ENCODE data around the gene RANBP17. TPM values are rescaled to one million over a fixed set of nuclear protein-coding genes. Genes with fewer than 3 reads are reported as not detected.

The RANBP17 gene
- polyA plus RNA-seq, 1 of the 3 experiments (the other 2 are of a cell fraction) = 6.0 TPM

GRCh38 chr5:171315925-171316257 lies 454.1 kb downstream of the RANBP17 start:
- ChIA-PET POLR2A (interaction anchor here (0.7 kb wide), 1 partner anchor 9 kb away, joined by 3 read pairs; no protein-coding TSS in a partner anchor), CTCF (interaction anchor here (0.8 to 0.9 kb wide), 2 partner anchors 8 to 9 kb away, joined by 3 read pairs; no protein-coding TSS in a partner anchor)
- Histone ChIP-seq H3K9me2 (no peaks in the 10 kb centered on the region), H3F3A (replicated peaks; ENCODE audit: insufficient read depth) (no peaks in the 10 kb centered on the region), H3K9me3 (no peaks in the 10 kb centered on the region), H2AFZ (ENCODE audit: low read depth) (no peak overlapping the region), H3K79me2 (ENCODE audit: insufficient read depth) (peaks cover under 1% of the 10 kb centered on the region; the same call in 1 of the 2 replicates), H3K4me1 (ENCODE audit: control insufficient read depth in 1 of 2, insufficient read depth in 2 of 2, low read depth in 1 of 2, low read length in 1 of 2) (peaks cover 0 to 26% of the 10 kb centered on the region in 2 experiments; a peak in 1 of 4 replicates), H3K4me3 (ENCODE audit: low read depth in 2 of 2, low read length in 1 of 2) (no peak overlapping the region), H3K9ac (no peak overlapping the region), H3K27ac (ENCODE audit: low read depth in 2 of 2, low read length in 1 of 2) (no peak overlapping the region), H4K20me1 (ENCODE audit: insufficient read depth) (no peaks in the 10 kb centered on the region), H3K27me3 (ENCODE audit: insufficient read depth) (no peaks in the 10 kb centered on the region), H3K36me3 (replicated peaks in 1 of 2; ENCODE audit: control insufficient read depth in 1 of 2, insufficient read depth in 2 of 2, low read length in 1 of 2) (no peaks in the 10 kb centered on the region), H3K4me2 (no peak overlapping the region)
- no peak for TF ChIP-seq YY1 (IDR thresholded peaks at IDR 0.05; ENCODE audit: low read depth)
- TF ChIP-seq USF2 (IDR thresholded peaks at IDR 0.05; ENCODE audit: borderline replicate concordance, low read depth, low read length) = no peak
- no peak for TF ChIP-seq PBX3 (IDR thresholded peaks at IDR 0.05)
- no peak for TF ChIP-seq FOXM1 (IDR thresholded peaks at IDR 0.05; ENCODE audit: low read depth)
- TF ChIP-seq CHD2 (IDR thresholded peaks at IDR 0.05; ENCODE audit: low read length, partially characterized antibody) = no peak
- no peak for TF ChIP-seq ELF1 (IDR thresholded peaks at IDR 0.05)
- TF ChIP-seq REST (IDR thresholded peaks at IDR 0.05; ENCODE audit: low read depth, low read length) = no peak
- no peak for TF ChIP-seq POLR2AphosphoS5 (IDR thresholded peaks at IDR 0.05; ENCODE audit: low read depth, low read length)
- no peak for TF ChIP-seq SIN3A (IDR thresholded peaks at IDR 0.05; ENCODE audit: borderline replicate concordance, low read depth, low read length)
- no peak for TF ChIP-seq CTCF (IDR thresholded peaks at IDR 0.05)
- no peak for TF ChIP-seq EZH2phosphoT487 (IDR thresholded peaks at IDR 0.05; ENCODE audit: borderline replicate concordance, low read depth)
- TF ChIP-seq JUND (IDR thresholded peaks at IDR 0.05) = no peak
- no peak for TF ChIP-seq RAD21 (IDR thresholded peaks at IDR 0.05; ENCODE audit: low read length)
- no peak for TF ChIP-seq MAX (IDR thresholded peaks at IDR 0.05; ENCODE audit: low read depth)
- TF ChIP-seq NFIC (IDR thresholded peaks at IDR 0.05; ENCODE audit: borderline replicate concordance) = no peak
- TF ChIP-seq NRF1 (IDR thresholded peaks at IDR 0.05; ENCODE audit: low read depth, low read length) = no peak
- no peak for DNase-seq
- 91% methylated on average over 20 of the region's 20 CpGs for WGBS (ENCODE audit: low lambda C conversion rate)

Data from SK-N-SH (cell line).